ENCODE measurements around the gene DDX10.

Gene DDX10

DNA sequence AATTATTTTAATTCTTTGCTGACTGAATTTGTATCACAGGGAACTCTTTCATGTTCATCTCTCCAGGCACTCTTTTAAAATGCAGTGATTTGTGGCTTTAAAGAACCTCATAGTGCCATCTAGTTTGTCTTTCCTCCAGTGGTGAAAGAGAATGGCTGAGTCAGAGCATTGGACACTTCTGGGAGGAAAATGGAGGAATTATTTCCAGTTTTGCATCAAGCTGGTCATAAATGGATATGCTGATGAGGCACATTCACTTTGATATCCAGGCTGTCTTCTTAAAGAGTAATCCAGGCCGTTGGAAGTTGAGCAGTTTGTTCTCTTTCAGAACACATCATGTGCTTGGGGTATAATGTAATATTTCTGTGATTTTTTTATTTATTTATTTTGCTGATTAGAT lies 273.7 kb downstream of the DDX10 start:
- DNase-seq (ENCODE audit: low read depth): no peak

DNA sequence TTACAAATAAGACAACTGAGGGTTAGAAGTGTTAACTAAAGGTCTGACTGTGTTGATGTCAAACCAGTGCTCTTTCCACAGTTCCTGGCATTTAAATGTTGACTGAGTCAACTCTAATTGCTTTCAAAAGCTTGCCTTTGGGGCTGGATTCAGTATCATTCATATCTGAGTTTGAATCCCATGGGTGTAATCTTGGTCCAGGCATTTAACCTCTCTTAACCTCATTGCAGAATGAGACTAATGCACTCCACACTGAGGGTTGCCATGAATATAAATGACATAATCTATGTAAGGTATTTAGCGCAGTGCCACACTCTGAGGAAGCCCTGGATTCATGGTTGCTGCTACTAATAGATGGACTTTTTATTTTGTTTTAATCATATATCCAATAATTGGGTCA lies 274.3 kb downstream of the DDX10 start:
- DNase-seq (ENCODE audit: low read depth): no peak

DNA sequence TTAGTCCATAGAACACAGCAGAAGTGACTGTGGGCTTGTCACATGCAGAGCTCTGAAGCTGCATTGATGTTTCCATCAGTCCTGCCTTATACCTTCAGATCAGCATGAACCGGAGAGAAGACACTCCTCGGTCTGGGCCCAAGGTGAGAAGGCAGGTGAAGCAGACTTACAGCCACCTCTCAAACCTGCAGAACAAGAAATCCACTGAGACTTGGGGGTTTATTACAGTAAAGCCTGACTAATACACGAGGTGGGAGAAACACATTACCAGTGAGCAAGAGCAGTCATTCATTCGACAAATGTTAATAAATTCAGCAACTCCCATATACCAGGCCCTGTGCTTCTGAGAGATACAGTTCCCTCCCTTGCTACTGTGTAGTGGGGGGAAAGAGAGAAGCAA lies 279.0 kb downstream of the DDX10 start:
- DNase-seq (ENCODE audit: low read depth): no peak

DNA sequence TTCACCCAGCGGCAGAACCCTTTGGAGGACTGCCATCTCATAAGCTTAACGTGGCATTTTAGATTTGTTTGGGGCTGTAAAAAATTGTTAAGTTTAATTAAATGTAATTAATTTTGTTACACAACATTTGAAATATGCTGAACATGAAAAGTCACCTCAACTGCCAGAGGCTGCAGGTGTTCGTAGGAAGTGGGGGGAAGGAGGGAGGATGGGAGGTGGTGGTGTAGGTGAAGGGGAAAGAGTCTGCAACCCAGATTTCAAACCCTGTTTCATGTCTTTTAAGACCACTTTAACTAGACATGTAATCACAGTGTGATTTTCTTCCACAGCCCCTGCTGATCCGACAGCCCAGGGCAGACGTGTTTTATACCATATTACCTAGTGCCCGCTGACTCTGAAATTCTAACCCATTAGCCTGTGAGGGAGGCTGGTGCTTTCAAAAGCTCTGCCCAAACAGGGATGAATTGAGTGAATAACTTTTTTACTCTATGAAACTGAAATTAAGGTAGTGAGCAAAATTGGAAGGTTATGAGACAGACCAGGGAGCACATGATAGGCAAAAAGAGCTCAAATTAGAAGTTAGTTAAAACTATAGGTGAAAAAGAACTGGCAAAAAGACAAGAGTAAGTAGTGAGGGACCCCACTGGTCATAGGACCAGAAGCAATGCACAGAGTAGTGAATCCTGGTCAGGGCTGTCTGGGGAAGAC lies 279.8 kb downstream of the DDX10 start:
- DNase-seq (ENCODE audit: low read depth): no peak

DNA sequence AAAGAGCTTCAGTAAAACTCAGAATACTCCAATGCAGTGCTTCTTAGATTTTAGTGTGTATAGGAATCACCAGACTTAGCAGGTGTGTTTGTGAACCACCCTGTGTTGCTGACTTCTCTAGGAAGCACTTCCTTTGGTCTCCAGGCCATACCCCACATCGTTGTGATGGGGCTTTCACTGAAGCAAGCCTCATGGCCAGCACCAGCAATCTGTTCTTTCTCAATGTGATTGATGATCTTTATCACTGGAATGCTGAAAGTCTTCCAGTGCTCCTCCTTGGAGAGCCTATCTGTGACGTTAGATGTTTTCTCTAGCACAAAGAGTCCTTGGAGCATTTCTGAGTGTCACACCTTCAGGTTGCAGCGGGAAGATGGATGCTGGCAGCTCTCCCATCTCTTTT lies 280.5 kb downstream of the DDX10 start:
- no peak for DNase-seq (ENCODE audit: low read depth)

GRCh38 chr11:108947654-108948570 lies 283.0 kb downstream of the DDX10 start:
- no peak for DNase-seq (ENCODE audit: low read depth)

DNA sequence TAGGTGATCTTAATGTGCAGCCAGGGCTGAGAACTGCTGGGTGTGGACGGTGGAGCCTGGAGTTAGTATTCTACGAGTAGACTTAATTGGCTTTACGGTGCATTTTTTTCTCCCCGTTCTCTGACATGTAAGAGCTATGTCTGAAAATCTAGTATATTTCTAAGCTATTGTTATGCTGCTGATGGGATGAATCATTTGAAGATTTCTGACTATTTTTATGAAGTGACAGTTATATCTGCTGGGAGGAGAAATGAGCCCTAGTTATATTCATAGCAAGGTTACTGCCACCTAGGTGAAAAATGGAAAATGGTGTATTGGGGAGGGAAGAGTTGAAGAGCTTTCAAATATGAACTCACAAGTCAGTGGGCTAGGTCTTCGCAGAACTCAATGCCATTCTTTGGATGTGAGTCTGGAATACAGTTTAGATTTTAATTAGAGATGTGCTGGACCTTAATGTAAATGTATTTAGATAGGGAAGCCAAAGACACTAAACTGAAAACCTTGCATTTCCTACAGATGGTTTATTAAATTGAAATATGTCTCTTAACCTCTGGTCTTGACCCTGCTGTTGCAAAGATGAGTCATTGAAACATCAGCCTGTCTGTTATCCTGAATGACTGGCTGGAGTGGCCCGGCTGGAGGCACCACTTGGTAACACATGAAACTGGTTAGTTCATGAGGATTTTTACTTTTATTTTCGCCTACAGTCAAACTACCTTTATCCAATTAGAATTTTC lies 293.7 kb downstream of the DDX10 start:
- DNase-seq (ENCODE audit: low read depth): no peak

DNA sequence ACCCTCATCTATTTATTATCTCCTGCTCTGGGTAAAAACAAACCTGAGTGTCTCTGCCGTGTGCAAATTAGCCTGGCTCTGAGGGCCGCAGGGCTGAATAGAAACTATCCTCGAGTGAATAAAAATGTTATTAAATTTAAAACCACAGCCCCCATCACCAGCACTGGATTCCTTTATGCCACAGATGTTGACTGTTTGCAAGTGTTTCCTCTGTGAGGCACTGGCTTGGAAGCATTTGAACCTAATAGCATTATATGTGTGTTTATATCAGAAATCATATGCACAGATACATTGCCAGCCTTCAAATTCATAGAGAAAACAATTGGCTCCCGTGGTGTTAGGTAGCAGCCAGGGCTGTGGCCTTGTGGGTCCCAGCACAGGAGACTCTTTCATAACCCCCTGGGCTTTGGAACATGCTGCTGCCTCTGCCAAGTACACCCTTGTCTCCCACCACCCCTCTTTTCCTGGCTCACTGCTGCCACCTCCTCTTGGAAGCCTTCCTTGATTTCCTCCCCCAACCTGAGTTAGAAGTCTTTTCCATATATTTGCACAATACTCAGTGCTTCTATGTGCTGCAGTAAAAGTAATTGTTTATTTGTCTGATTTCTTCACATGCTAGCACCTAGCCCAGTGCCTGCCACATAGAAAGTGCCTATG lies 294.4 kb downstream of the DDX10 start:
- DNase-seq (ENCODE audit: low read depth): no peak

- DNase-seq (ENCODE audit: low read depth): no peak
These were observed 295.0 kb downstream of the DDX10 start for GRCh38 chr11:108959874-108960273.

- DNase-seq (ENCODE audit: low read depth): no peak
These were observed 295.6 kb downstream of the DDX10 start for GRCh38 chr11:108960501-108960900.

GRCh38 chr11:108961095-108961494 lies 296.2 kb downstream of the DDX10 start:
- no peak for DNase-seq (ENCODE audit: low read depth)

DNA sequence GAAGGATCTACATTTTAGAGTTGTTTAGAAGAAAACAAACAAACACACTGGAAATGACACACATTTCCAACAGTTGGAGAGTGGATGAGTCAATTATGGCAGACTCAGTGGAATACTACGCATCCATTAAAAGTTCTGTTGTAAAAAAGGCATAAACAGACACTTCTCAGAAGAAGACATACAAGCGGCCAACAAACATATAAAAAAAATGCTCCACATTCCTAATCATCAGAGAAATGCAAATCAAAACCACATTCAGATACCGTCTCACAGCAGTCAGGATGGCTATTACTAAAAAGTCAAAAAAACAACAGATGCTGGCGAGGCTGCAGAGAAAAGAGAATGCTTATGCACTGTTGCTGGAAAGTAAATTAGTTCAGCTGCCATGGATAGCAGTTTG lies 298.2 kb downstream of the DDX10 start:
- peak; percentile 71 for DNase-seq (ENCODE audit: low read depth)

DNA sequence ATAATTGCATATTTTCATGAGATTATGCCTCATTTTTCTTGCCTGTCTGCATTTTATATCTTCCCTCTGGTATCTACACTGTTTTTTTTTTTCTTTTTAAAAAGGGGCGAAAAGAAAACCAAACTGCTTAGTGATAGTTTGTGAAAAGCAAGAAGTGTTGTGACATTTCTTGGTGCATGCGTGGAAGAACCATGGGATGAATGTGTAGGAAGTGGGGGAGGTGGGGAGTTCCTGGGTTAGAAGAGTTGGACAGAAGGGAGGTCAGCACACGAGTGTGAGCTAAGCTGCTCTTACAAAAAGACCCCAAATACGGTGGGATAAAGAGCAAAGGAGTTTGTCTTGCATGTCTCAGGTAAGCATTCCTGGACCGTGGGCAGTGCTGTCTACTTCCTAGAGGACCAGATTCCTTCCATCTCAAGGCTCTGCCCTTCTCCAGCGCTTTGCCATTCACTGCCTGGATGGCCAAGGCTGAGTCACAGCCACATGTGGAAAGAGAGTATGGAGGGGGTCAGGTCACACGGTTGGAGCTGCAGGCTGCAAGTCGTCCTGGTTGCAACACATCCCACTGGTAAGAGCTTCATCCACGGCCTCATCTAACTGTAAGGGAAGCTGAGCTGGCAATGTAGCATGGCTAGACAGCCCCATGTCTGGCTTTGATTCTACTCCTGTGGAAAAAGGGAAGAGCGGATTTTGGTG lies 300.6 kb downstream of the DDX10 start:
- peak; percentile 65 for DNase-seq (ENCODE audit: low read depth)

DNA sequence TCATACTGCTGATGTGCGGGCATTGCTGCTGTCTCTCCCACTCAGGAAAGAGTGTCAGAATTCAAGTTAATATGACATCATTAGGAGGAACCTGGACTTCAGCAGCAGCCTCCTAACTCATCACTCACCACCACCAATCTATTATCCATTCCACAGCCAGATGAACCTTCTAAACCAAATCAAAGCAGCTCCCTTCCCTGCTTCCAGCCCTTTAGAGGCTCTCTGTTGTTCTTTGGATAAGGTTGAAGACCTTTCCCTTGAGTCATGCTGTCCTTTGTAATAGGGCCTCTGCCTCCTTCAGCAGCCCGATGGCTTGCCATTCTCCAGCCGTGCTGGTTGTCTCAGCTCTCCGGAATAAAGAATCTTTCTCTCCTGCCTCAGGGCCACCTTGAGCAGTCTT lies 301.3 kb downstream of the DDX10 start:
- no peak for DNase-seq (ENCODE audit: low read depth)

DNA sequence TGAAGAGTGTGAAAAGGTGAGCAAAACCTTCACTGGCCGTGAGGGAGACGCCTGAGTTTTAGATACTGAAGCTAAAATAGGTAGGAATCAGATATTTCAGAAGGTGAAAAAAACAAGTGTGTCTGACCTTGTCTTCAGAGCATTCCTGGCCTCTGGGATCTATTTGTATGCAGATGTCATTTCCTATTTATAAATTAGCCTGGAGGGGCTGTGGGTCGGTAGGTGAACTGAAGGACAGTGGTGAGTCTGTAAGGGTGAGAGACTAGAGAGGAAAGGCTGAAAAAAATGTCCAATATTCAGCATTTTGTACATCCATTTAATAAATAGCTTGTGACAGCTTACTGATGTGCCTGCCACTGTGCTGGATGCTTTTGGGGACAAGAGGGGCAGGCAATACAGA lies 302.1 kb downstream of the DDX10 start:
- DNase-seq (ENCODE audit: low read depth): no peak

DNA sequence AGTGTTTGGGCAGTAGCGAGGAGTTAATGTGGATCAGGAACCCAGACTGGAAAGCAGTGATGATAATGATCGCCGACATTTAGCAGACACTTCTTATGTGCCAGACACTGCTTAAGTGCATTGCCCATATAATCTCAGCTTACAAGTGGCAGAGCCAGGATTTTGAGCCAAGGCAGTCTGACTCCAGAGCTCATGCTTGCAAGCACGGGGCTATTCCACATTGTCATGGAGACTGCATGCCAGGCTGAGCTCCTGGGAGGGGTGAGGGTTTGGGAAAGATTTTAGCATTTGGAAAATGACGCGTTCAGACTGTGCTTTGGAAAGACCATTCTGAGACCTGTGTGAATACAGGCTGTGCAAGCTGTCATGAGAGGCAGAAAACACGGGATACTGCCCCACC lies 302.7 kb downstream of the DDX10 start:
- no peak for DNase-seq (ENCODE audit: low read depth)

DNA sequence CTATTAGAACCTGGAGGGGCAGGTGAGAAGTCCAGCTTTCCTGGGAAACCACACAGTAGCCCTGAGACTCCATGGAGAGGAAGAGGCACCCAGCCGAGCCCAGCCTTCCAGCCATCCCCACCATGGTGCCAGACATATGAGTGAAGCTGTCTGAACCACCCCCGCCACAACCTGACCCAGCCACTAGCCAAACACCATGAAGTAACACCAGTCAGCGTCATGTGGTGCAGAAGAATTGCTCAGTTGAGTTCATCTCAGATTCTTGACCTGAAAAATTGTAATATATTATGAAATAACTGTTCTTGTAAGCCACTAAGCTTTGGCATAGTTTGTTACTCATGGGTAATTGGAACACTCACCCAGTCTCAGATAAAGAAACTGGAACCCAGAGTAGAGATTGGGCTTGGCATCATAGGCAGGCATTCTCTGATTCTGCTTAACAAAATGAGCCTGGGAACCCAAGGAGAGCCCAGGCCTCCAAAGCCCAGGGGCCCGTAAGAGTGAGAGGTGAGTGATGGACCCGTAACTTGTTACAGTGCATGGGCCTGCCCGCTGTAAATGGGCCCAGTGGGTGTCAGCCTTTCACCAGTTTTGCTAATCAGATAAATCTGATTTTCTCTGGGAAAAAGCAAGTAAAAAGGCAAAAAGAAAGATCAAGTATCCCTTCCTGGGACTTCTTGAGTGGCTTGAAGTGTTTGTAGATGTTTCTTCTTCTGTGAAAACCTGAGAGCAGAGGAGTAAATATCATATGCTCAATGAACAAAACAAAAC lies 305.5 kb downstream of the DDX10 start:
- DNase-seq (ENCODE audit: low read depth): no peak

DNA sequence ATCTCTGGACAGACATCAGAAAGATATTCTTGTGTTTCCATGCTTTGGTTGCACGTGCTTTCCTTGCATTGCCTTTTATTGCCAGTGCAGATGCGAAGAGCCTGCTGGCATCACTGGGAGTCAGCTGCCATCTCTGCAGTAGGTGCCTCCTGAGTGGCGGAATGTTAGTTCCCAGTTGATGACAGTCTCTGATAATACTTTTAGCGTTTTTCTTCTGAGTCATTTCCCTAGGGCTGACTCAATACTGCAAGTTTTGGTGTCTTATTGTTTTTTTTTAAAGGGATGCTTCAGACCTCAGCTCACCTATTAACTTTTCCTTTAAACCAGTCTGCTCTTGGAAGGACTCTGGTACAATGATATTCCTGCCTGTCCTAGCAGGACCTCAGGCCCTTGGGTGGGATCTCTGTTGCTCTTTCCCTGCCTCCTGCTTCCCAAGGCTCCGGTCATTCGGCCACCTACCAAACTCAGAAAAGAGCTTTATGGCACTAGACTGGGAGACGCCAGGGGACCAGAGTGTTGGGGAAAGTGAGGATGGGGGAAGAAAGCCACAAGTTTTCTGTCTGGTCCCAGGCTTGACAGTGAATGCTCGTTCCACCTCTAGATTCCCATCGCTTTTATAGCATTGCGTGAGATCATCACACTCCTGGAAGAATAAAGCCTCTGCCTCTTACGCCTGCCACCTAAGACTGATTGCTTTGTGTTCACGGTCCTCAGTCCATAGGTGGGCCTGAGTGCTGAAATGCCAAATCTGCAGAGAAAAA lies 308.7 kb downstream of the DDX10 start:
- DNase-seq (ENCODE audit: low read depth): peak; percentile 83

- no peak for DNase-seq (ENCODE audit: low read depth)
These were observed 310.2 kb downstream of the DDX10 start for GRCh38 chr11:108975026-108975425.

- no peak for DNase-seq (ENCODE audit: low read depth)
These were observed 310.8 kb downstream of the DDX10 start for GRCh38 chr11:108975641-108976071.
